GM23338 (cell line): ENCODE results near the gene ZNF836.

Experiments used
- POLR2AphosphoS5 ChIP-seq: IDR thresholded peaks from 2 replicates; pipeline ENCODE4 v1.6.1; 2016; ENCODE audit warnings: antibody characterized with exemption, low read depth
- STAT1 ChIP-seq: IDR thresholded peaks from one replicate; pipeline ENCODE4 v1.6.1; 2016; ENCODE audit warnings: antibody characterized with exemption; ENCODE audit not compliant: unreplicated experiment
- TF ChIP-seq, protein P1 (sequence below), 2 experiments: fragments of 200-600 bp in 1 of 2; sonication (generic) in 1 of 2; conservative IDR thresholded peaks; 2 replicates each; pipeline versions ENCODE4 v1.5.1 to v1.6.1; 2016 to 2017; ENCODE audit warnings: antibody characterized with exemption in 2 of 2, low read depth in 2 of 2, mild to moderate bottlenecking in 2 of 2, moderate library complexity in 1 of 2

- TF ChIP-seq STAT1 (no peak), POLR2AphosphoS5 (no peak)
- TF ChIP-seq, protein P1, sequence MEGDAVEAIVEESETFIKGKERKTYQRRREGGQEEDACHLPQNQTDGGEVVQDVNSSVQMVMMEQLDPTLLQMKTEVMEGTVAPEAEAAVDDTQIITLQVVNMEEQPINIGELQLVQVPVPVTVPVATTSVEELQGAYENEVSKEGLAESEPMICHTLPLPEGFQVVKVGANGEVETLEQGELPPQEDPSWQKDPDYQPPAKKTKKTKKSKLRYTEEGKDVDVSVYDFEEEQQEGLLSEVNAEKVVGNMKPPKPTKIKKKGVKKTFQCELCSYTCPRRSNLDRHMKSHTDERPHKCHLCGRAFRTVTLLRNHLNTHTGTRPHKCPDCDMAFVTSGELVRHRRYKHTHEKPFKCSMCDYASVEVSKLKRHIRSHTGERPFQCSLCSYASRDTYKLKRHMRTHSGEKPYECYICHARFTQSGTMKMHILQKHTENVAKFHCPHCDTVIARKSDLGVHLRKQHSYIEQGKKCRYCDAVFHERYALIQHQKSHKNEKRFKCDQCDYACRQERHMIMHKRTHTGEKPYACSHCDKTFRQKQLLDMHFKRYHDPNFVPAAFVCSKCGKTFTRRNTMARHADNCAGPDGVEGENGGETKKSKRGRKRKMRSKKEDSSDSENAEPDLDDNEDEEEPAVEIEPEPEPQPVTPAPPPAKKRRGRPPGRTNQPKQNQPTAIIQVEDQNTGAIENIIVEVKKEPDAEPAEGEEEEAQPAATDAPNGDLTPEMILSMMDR (conservative IDR thresholded peaks at IDR 0.05; ENCODE audit: low read depth in 2 of 2), result no peak
These were observed 31.2 kb downstream of the ZNF836 start for GRCh38 chr19:52140032-52140710.
